HUDEP-2 (cell line): ENCODE data around the gene COX4I1.
A peak's percentile ranks its signal among the peaks of the same experiment; 100 is the strongest.
"Not testable (repeated sequence)": the region's sequence is repeated elsewhere in the genome, so short reads cannot be mapped to it uniquely, and the experiment has no call there.

Experiments
- DNase-seq, 76 experiments: peaks; one replicate each; lab custom pipeline; 2025; ENCODE audit not compliant: unreplicated experiment in 76 of 76; lab: John Stamatoyannopoulos, UW

Gene COX4I1

DNA sequence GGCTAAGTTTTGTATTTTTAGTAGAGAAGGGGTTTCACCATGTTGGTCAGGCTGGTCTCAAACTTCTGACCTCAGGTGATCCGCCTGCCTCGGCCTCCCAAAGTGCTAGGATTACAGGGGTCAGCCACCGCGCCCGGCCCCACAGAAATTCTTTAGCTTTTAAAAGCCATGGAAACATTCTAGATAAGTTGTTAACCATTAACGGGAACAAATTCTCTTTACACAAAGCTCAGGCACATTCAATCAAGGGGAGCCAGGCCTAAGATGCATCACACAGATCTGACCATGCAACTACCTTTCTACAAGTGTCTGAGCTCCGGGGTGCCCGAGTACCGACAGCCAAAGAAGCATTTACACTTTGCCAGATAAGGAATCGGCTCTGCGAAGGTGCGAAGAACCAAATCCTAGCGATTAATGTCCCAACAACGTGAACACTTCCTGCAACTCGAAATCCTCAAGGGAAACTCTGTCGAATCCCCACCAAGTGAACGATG is 1.2 kb upstream of the COX4I1 start:
- peak in 2 of 76 experiments; percentile 1 to 4 for DNase-seq

GRCh38 chr16:85798901-85799496 is 496 bp upstream of the COX4I1 start:
- peak in 22 of 76 experiments; percentile 4 to 39 (median 19) for DNase-seq

DNA sequence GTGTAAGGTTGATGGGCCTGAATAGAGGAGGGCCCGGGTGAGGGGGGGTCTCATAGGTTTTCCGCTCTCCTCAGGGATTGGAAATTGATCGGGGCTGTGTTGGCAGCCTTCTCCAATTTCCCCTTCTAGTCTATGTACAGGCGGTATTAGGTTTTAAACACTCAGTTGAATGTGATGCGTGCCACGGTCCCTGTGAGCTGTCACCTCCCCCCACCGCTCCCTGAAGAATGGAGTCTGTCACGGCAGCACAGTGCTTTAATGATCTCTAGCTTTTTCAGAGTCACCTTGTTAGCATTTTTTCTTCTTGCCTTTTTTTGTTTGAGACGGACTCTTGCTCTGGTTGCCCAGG is 800 bp downstream of the COX4I1 start:
- DNase-seq, result peak in 1 of 76 experiments; percentile 8

GRCh38 chr16:85803570-85803969 is 4.1 kb downstream of the COX4I1 start:
- DNase-seq, result no peak

DNA sequence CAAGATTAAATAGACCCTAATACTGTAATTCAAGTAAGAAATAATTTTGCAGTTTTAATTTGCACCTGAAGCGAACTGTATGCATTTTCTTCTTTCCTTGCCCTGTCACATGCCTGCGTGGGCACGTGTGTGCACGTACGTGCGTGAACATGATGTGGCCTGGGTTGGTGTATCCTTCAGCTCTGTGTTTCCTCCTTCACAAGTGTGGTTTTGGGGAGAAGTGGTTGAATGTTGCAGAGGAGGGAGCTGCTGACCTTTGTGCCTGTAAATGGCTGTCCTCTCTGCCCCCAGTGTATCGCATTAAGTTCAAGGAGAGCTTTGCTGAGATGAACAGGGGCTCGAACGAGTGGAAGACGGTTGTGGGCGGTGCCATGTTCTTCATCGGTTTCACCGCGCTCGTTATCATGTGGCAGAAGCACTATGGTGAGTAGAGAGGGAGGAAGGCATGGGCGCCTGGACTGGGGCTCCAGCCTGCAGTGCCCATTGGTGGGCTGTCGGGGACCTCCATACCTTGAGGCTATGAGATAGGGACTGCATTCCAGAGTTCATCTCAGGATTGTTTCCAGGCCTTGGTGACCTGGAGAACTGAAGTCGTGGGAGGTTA is 6.0 kb downstream of the COX4I1 start:
- no peak for DNase-seq

GRCh38 chr16:85806539-85806938 is 7.0 kb downstream of the COX4I1 start:
- no peak for DNase-seq

DNA sequence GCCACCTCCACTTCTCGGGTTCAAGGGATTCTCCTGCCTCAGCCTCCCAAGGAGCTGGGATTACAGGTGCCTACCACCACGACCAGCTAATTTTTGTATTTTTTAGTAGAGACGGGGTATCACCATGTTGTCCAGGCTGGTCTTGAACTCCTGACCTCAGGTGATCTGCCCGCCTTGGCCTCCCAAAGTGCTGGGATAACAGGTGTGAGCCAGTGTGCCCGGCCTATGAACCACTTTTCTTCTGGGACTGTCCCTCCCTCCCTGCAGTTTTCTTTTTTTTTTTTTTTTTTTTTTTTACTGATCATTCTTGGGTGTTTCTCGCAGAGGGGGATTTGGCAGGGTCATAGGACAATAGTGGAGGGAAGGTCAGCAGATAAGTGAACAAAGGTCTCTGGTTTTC is 7.8 kb downstream of the COX4I1 start:
- not testable (repeated sequence) for DNase-seq

DNA sequence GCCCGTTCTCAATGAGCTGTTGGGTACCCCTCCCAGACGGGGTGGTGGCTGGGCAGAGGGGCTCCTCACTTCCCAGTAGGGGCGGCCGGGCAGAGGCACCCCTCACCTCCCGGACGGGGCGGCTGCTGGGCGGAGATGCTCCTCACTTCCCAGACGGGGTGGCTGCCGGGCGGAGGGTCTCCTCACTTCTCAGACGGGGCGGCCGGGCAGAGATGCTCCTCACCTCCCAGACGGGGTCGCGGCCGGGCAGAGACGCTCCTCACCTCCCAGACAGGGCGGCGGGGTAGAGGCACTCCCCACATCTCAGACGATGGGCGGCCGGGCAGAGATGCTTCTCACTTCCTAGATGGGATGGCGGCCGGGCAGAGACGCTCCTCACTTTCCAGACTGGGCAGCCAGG is 8.6 kb downstream of the COX4I1 start:
- not testable (repeated sequence) for DNase-seq

DNA sequence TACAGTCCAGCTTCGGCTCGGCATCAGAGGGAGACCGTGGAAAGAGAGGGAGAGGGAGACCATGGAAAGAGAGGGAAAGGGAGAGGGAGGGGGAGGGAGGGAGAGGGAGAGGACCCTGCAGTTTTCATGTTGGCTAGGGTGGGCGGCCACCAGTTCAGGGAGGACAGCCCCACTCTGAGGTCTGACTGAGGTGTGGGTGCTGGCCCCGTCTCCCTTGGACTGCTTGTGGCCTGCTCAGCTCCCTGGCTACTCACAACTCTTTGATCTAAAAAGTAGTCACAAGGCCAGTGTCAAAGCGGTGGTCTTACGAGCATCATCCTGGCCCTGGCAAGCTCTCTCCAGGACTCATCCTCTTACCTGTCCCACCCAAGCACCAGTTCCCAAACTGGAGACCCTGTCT is 9.4 kb downstream of the COX4I1 start:
- no peak for DNase-seq

DNA sequence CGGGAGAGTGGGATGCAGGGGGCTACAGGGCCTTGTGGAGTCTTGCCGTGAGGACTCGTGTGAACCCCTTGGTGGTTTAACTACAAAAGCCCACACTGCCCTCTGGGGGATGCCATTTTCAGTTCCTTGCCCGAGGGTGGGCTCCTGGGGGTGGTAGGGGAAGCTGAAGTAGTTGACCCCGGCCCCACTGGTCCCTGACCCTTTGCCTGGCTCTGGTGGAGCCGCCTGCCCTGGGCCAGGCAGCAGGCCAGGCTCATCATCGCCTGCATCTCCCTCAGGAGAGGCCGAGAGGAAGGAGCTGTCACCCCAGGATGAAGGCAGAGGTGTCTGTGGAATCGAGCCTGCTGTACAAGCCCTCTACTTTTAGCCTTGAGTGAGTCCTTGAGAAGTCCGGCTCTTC is 10.2 kb downstream of the COX4I1 start:
- no peak for DNase-seq

DNA sequence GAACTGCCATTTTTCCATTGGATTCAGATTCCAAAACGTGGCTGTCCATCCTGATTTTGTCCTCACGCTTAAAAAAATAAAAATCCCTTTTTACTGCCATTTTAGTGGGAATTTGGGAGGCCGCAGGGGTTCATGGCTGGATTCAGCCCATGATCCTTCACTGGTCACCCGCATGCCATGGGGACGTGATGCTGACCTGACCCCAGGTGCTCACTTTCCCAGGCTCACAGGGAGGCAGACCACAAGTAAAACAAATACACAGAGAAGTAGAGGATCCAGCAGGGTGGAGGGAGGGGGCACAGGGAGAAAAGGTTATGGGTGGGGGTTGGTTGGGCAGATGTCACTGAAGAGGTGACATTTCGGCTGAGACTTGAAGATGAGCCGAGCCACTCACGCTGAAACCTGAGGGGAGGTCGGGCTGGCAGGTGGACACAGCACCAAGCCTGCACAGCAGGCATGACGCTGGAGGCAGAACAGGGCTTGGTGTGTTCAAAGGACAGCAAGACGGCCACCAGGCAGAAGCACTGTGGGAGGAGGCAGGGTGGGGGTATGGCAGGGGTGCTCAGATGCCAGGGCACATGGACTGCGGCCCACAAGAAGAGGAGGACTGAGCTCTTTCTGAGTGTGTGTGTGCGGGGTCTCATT is 10.7 kb downstream of the COX4I1 start:
- DNase-seq, result no peak

- no peak for DNase-seq
Measured at GRCh38 chr16:85810742-85811115, 11.2 kb downstream of the COX4I1 start.

DNA sequence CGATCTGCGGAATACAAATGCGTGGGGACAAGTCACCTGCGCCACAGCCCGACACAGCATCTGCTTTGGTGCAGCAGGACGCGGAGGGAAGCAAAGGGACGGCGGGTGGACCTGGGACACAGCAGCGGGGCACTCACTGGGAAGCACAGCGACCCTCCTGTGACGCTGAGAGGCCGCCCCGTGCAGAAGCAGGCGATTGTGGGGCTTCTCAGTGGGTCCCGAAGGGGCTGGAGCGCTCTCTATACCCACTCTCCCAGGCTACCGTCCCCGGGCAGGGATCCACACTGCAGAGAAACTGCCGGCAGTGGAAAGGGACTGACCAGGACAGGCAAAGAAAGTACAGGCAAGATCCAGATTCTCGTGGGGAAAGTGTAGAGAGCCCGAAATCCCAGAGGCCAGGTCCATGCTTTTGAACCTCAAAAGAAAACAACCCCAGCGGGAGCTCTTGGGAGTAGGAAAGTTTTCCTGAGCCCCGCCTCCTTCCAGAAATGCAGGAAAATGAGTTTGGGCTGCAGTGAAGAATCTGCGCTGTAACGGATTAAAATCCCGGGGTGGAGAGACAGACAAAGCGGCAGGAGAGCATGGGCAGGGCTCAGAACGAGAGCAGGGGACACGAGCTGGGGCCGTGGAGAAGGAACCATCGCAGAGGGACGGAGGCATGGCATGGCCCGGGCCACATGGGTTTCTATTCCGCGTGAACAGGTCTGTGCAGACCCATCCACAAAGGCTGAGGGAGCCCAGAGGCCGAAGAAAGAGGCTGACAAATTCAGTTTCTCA is 12.7 kb downstream of the COX4I1 start:
- no peak for DNase-seq

- DNase-seq, result no peak
Measured at GRCh38 chr16:85812811-85813700, 13.6 kb downstream of the COX4I1 start.

- DNase-seq, result no peak
Measured at GRCh38 chr16:85816159-85816558, 16.7 kb downstream of the COX4I1 start.

- not testable (repeated sequence) for DNase-seq
Measured at GRCh38 chr16:85817195-85817594, 17.7 kb downstream of the COX4I1 start.

DNA sequence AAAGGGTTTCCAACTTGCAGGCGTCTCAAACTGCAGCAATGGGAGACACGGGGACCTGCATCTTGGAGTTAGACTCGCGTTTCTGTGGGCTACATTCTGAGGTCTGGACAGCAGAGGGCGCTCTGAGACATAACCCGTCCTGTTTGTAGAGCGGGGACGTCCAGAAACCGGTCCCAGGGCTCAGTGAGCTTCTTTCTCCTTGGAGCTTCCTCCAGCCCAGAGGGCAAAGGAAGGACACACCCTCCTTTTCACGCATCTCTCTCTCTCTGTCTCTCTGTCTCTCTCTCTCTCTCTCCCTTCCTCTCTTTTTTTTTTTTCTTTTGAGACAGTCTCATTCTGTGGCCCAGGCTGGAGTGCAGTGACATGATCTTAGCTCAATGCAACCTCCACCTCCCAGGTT is 19.8 kb downstream of the COX4I1 start:
- DNase-seq, result peak in 71 of 76 experiments; percentile 5 to 86 (median 56)

- no peak for DNase-seq
Measured at GRCh38 chr16:85819771-85820170, 20.3 kb downstream of the COX4I1 start.

GRCh38 chr16:85820604-85821372 is 21.3 kb downstream of the COX4I1 start:
- no peak for DNase-seq
